Body of pancreas (tissue), 4 donors: Measurements from ENCODE around the gene AMOTL1. TPM values are rescaled to one million over a fixed set of nuclear protein-coding genes. Genes with fewer than 3 reads are reported as not detected.

ENCODE experiments used
- ATAC-seq: fragments of 150-250 bp; one replicate; pipeline ENCODE4 v1.9.1; 2016
- DNase-seq, 4 donors: peaks; one replicate each; pipeline ENCODE4 v3.0.0-alpha.2; 2019
- H3K27ac ChIP-seq, 4 donors: fragments of 200-600 bp; sonication (generic); 1 replicate in 3 of 4; 2 replicates in 1 of 4; pipeline versions ENCODE4 v1.5.1 to v1.6.1; 2016 to 2019; ENCODE audit warnings: mild to moderate bottlenecking in 1 of 4, mixed read lengths in 1 of 4, moderate library complexity in 1 of 4
- H3K27me3 ChIP-seq, 2 donors: fragments of 200-600 bp; sonication (generic); one replicate each; pipeline ENCODE4 v1.6.0; 2016; ENCODE audit warnings: mild to moderate bottlenecking in 1 of 2
- H3K36me3 ChIP-seq, 2 donors: fragments of 200-600 bp; sonication (generic); replicated peaks in 1 of 2; 2 replicates each; pipeline ENCODE4 v1.5.1; 2016; ENCODE audit warnings: low read depth in 2 of 2; ENCODE audit not compliant: insufficient read depth in 1 of 2
- H3K4me1 ChIP-seq: fragments of 200-600 bp; sonication (generic); one replicate; pipeline ENCODE4 v1.6.0; 2016
- H3K4me3 ChIP-seq, 2 donors: fragments of 200-600 bp; sonication (generic); 1 replicate in 1 of 2; 2 replicates in 1 of 2; pipeline ENCODE4 v1.5.1; 2016 to 2019
- H3K9me3 ChIP-seq, 3 donors: fragments of 200-600 bp; sonication (generic); 1 replicate in 2 of 3; 2 replicates in 1 of 3; pipeline ENCODE4 v1.5.1; 2016
- CTCF ChIP-seq, 7 experiments: fragments of 450-650 bp in 4 of 7; fragments of 200-600 bp in 3 of 7; sonication (generic) in 3 of 7; IDR thresholded peaks; one replicate each; pipeline ENCODE4 v1.5.1; 2016 to 2019; ENCODE audit warnings: antibody characterized with exemption in 7 of 7
- POLR2A ChIP-seq, 3 donors: fragments of 450-650 bp; IDR thresholded peaks; one replicate each; pipeline ENCODE4 v1.6.1; 2016; ENCODE audit warnings: antibody characterized with exemption in 3 of 3, mild to moderate bottlenecking in 2 of 3
- WGBS, 2 donors: methylation state at CpG; one replicate each; pipeline ENCODE4 v1.1.5; 2017; 5-methylcytosine and 5-hydroxymethylcytosine counted together
- intact Hi-C: fragments of 100-400 bp; cut with DNase I; formaldehyde crosslinking; loops from one replicate; pipeline ENCODE4 v1.15.1; 2023
- total RNA-seq, 2 donors: library from RNA; depleted of rRNA; stranded (reverse); fragments of >200 nt; gene quantifications; one replicate each; pipeline ENCODE4 v1.1.0, GENCODE V29; 2016

Gene AMOTL1
- total RNA-seq, 2 donors from 2014 or later = 20.4 to 21.5 TPM

DNA sequence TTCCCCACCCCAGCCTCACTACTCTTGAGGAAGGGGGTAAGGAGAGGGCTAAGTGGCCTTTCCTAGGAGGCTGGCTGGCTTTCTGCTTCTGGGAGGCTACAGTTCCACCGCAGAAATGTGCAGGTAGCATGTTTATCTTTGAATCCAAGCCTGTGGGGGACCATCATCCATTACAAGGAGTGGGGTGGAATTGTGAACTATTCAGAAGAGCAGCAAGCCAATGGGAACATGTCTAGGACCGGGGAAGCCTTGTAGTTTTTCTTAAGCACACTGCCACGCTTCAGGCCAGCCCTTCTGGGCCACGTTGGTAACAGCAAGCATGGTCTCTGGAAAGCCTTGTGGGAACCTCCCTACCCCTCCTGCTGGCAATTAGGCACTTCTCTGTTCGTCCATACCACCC is 100.3 kb downstream of the AMOTL1 start:
- Histone ChIP-seq H3K4me3 (no peak overlapping the region), H3K36me3 (peaks cover 0 to 39% of the 10 kb centered on the region in 2 donors), H3K27me3 (no peaks in the 10 kb centered on the region), H3K9me3 (no peaks in the 10 kb centered on the region), H3K27ac (no peak overlapping the region), H3K4me1 (no peaks in the 10 kb centered on the region)
- ATAC-seq (no peak), DNase-seq (no peak)
- intact Hi-C loops = no loop called here
- TF ChIP-seq CTCF (IDR thresholded peaks at IDR 0.05) (no peak), POLR2A (IDR thresholded peaks at IDR 0.05) (no peak)
- WGBS, 2 donors = 82 to 86% methylated on average over 5 of the region's 5 CpGs

GRCh38 chr11:94869186-94869585 is 101.0 kb downstream of the AMOTL1 start:
- ATAC-seq (no peak), DNase-seq (no peak)
- peaks cover 0 to 41% of the 10 kb centered on the region in 2 donors for H3K36me3 ChIP-seq
- H3K9me3 ChIP-seq = no peaks in the 10 kb centered on the region
- H3K27me3 ChIP-seq = no peaks in the 10 kb centered on the region
- no peak overlapping the region for H3K27ac ChIP-seq
- TF ChIP-seq CTCF (IDR thresholded peaks at IDR 0.05) (no peak), POLR2A (IDR thresholded peaks at IDR 0.05) (no peak)
- intact Hi-C loops = no loop called here
- H3K4me3 ChIP-seq = no peak overlapping the region
- H3K4me1 ChIP-seq = no peaks in the 10 kb centered on the region
- 92 to 98% methylated on average over 9 to 10 of the region's 10 CpGs for WGBS, 2 donors

GRCh38 chr11:94870422-94870821 is 102.3 kb downstream of the AMOTL1 start:
- no peak overlapping the region for H3K27ac ChIP-seq
- TF ChIP-seq CTCF (IDR thresholded peaks at IDR 0.05) = no peak
- TF ChIP-seq POLR2A (IDR thresholded peaks at IDR 0.05) = no peak
- no peaks in the 10 kb centered on the region for H3K4me1 ChIP-seq
- no peaks in the 10 kb centered on the region for H3K9me3 ChIP-seq
- intact Hi-C loops = no loop called here
- no peak overlapping the region for H3K4me3 ChIP-seq
- ATAC-seq (no peak), DNase-seq (no peak)
- peaks cover 0 to 34% of the 10 kb centered on the region in 2 donors for H3K36me3 ChIP-seq
- no peaks in the 10 kb centered on the region for H3K27me3 ChIP-seq
- WGBS, 2 donors = 86 to 91% methylated on average over 5 of the region's 5 CpGs

GRCh38 chr11:94871491-94872185 is 103.5 kb downstream of the AMOTL1 start:
- DNase-seq = no peak
- Histone ChIP-seq H3K36me3 (peaks cover 0 to 27% of the 10 kb centered on the region in 2 donors), H3K27me3 (no peaks in the 10 kb centered on the region), H3K27ac (no peak overlapping the region), H3K9me3 (no peaks in the 10 kb centered on the region), H3K4me3 (no peak overlapping the region), H3K4me1 (no peaks in the 10 kb centered on the region)
- intact Hi-C loops = no loop called here
- no peak for ATAC-seq
- no peak for TF ChIP-seq POLR2A (IDR thresholded peaks at IDR 0.05)
- TF ChIP-seq CTCF (IDR thresholded peaks at IDR 0.05) = no peak
- WGBS, 2 donors = 90 to 95% methylated on average over 15 of the region's 15 CpGs
